GM20431 (cell line): ENCODE data around the gene NTF3.

Source experiments
- in situ Hi-C: fragments of 300-500 bp; cut with MseI, MboI; formaldehyde crosslinking; loops from one replicate; pipeline ENCODE4 v1.15.0; 2020; ENCODE audit warnings: low sequenced_read_pairs; ENCODE audit not compliant: unreplicated experiment

NTF3 gene

GRCh38 chr12:5430641-5431603 is 986 bp upstream of the NTF3 start:
- in situ Hi-C loops, result no loop called here

GRCh38 chr12:5433081-5433844 is 1.4 kb downstream of the NTF3 start:
- in situ Hi-C loops, result no loop called here

DNA sequence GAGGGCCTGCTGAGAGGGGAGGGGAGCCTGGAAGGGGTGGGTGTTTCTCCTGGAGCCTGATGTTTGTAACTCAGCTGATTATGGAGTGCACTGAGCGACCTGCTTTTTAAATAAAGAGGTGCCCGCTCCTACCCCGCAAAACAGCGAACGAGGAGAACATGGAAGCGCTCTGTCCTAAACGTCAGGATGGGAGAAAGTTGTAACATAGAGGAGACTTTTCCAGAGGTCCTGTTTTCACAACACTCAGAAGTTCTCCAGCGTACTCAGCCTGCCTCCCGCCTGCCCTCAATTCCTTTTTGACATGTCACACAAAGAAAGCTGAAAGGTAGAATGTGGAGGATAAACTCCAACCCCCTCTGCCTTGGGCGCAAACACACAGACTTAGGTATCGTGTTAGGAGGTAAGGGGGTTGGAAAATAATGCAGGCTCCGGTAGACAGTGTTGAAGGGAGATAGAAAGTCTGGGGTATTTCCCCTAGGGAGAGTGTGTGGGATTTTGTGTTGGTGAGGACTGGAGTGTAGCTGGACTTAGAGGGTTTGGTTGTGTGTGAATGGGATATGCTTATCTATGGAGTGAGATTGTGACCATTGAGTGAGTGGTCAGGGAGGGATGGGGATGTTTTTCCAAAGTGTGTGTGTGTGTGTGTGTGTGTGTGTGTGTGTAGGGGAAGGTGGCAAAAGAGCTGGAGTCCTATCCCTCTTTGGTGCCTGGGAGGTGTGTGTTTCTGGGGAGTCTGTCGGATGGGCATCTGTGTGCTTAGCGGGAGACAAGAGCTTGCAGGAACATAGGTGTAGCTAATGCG is 2.1 kb downstream of the NTF3 start:
- in situ Hi-C loops, result no loop called here

- in situ Hi-C loops, result no loop called here
Measured at GRCh38 chr12:5434647-5435560, 3.0 kb downstream of the NTF3 start.

- in situ Hi-C loops, result no loop called here
Measured at GRCh38 chr12:5437182-5437583, 5.3 kb downstream of the NTF3 start.

DNA sequence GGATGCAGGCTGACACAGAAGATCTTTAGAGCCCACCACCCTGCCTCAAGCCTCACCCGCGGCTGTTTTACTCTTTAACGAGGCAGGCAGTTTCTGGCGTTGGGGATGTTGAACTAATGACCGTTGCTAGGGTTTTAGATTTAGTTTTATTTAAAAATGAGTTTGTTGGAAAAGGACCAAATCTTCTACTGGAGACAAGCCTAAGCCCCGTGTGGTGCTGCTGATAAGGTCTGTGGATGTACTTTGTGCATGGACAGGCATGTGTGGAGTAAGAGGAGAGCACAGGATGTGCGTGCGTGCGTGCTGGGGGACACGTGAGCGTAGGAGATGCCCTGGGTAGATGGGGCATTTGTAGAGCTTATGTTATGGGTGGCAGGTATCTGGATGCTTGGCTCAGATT is 5.7 kb downstream of the NTF3 start:
- in situ Hi-C loops, result no loop called here

DNA sequence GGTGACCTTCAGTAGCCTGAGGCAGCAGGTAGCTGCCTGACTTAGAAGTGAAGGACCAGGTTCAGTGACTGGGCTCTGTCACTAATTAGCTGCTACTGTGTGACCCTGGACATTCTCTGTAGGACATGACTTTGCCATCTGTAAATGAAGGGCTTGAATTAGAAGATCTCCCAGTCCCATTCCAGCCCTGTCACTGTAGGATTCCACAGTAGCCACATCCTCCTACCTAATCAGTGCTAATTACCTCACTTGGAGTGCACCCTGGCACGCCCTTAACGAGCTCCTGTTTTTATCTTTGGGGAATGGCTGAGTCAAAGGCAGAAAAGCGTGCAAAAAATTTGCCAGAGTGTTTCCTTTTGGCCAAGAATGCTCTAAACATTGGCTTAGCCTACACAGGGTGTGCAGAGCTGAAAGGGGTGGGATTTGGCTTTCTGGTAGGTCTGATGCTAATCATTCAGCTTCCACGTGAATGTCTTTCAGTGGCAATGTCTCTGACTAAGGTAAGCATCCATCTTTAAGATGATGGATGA is 6.8 kb downstream of the NTF3 start:
- in situ Hi-C loops, result no loop called here

DNA sequence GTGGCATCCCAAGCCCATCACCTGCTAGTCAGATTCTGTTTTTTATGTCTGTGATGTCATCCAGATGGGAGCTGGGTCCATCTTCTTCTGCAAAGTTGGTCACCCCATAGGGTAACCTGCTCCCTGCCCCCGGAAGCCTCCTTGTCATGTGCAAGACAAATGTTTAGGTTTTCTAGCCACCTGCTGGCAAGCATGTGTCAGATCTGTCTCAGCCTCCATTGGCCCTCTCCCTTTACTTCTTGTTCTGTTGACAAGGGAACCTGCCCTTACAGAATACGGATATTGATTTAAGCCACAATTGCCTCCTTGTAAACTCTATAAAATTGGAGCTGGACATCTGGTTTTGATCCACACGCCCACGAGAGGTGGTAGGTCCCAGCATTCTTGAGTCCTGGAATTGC is 7.5 kb downstream of the NTF3 start:
- in situ Hi-C loops, result no loop called here

- in situ Hi-C loops, result no loop called here
Measured at GRCh38 chr12:5439788-5440300, 7.9 kb downstream of the NTF3 start.

GRCh38 chr12:5440978-5441377 is 9.1 kb downstream of the NTF3 start:
- in situ Hi-C loops, result no loop called here

DNA sequence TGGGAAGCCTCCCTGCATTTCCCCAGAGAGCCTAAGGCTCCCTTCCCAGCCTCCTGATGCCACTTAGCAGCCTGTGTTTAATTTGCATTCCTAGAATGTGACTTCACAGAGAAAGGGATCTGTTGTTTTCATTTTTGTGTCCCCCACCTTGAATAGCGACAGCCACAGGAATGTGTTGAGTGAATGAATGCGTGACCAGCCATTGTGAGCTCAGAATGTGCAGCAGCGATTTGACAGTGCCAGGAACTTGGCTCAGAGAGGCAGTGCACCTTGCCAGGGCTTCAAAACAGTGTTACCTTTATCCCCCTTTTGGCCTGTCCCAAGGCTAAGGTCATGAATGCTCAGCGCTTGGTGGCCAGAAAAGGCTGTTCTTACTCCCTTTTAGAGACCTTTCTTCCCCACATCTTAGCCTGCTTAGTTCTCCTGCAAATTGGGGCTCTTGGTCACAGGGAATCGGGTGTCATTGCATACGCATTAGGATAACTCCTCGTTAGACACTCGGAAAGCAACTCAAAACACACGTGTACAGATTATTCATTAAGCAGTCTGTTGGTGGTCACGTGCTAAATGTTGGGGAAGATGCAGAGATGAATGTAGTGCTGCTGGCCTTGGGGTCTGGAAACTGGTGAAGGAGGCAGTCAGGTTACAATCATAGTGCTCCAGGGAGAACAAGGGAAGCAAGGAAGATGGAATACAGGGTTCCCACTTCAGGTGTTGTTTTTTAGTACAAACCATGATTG is 9.8 kb downstream of the NTF3 start:
- in situ Hi-C loops, result no loop called here

DNA sequence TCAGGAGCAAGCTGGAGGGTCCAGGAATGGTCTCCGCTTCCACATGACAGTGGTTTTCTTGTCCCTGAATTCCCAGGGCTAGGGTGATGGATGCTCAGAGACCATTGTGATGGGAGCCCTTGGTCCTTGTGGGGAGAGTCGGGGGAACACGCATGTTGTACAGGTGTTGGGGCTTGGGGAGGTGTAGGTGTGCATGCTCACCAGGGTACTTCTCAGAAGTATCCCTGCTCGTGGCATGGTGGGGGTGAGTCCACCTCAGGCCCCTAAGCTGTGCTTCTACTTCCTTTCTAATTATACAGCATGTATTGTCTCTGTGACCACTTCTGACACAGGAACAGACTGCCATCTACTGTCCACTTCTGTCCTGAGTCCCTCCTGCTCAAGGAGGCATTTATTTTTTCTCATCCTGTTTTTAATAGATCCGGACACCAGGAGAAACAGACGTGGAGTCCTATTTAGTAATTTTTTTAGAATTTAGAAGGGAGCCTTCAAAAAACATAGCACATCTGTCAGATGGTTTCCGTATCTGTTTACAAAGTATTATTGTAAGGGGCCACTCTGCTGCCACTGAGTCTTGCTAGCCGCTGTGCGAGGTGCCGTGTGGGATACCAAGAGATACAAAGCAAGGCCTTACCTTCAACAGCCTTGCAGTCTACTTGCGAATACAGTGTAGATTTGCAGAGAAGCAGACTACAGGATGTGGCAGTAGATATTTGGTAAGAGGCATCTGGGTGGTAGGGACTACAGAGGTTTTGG is 10.5 kb downstream of the NTF3 start:
- in situ Hi-C loops, result no loop called here

DNA sequence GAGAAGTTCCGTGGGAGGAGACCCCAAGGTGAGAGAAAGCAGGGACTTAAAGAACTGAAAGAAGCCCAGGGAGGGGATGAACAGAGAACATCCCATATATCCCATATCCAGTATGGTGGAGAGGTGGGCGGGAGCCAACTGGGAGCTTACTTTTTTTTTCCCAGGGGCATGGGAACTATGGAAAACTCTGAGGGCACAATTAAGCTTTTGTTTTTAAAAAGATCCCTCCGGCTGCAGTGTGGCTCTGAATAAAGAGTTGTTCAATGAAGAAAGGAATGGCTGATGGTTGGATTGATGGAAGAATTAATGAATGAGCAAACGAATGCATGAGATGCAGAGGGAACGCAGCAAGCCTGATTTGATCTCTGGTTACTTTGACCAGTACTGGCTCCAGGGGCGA is 12.6 kb downstream of the NTF3 start:
- in situ Hi-C loops, result no loop called here

DNA sequence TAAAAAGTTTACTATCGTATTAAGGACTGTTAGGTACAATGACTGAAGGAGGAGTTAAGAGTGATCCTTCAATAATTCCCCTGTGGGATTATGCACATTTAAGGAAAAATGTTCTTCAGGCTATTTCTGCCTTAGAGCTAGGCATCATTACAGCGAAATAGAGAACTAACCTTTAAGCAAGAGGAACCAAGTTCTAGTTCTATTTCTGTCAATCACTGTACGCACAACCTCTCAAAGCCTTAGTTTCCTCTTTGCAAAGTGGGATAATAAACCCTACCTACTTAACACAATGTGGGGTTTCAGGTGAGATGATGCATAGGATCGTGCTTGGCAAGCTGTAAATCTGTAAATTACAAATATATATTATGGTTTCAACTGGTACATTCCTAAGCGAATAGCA is 15.4 kb downstream of the NTF3 start:
- in situ Hi-C loops, result no loop called here

GRCh38 chr12:5451251-5451650 is 19.3 kb downstream of the NTF3 start:
- in situ Hi-C loops, result no loop called here

DNA sequence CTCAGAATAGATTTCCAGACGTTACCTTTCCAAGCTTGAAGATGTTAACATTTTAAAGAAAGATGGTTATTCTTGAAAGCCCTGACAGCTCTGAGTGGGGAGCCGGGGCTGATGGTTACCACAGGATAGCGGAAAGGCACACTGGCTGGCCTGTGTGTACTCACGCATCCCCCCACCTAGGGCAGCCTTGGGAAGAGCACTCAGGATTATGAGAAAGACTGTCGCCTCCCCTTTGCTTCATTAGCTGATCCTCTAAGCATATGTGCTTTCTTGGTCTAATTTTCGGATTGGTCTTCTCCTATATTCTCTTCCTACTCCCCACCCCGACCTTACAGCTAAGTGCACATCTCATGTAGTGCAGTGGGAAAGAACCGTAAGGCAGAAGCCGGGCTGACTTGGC is 20.7 kb downstream of the NTF3 start:
- in situ Hi-C loops, result no loop called here

GRCh38 chr12:5453466-5453865 is 21.6 kb downstream of the NTF3 start:
- in situ Hi-C loops, result no loop called here

GRCh38 chr12:5455045-5455444 is 23.1 kb downstream of the NTF3 start:
- in situ Hi-C loops, result no loop called here
